ENCODE measurements around the gene OR51I2.

OR51I2 gene

GRCh38 chr11:5449023-5449422 is at the start of gene OR51I2:
TSS of gene OR51I2 (plus strand) at chr11:5449323. CDS start at chr11:5453489, 4,166 bp downstream.
- Histone ChIP-seq H3K27me3 (ENCODE audit: control insufficient read depth, low read length) (no peaks in the 10 kb centered on the region), H3K27ac (ENCODE audit: low read depth, low read length) (no peak within 1 kb of the TSS), H3K4me2 (ENCODE audit: low read length) (no peak within 1 kb of the TSS), H3K79me2 (ENCODE audit: control insufficient read depth, low read length) (no peaks in the 10 kb centered on the region), H3K36me3 (ENCODE audit: control insufficient read depth, low read length) (no peaks in the 10 kb centered on the region), H3K4me3 (ENCODE audit: low read length) (no peak within 1 kb of the TSS), H3K9me3 (ENCODE audit: control insufficient read depth, insufficient read depth, low read length) (no peaks in the 10 kb centered on the region), H4K20me1 (ENCODE audit: control insufficient read depth, insufficient read depth, low read depth, low read length) (no peaks in the 10 kb centered on the region), H3F3A (ENCODE audit: control insufficient read depth, insufficient read depth) (no peaks in the 10 kb centered on the region), H3K4me1 (ENCODE audit: control insufficient read depth, low read length) (no peaks in the 10 kb centered on the region), H3K9me2 (replicated peaks; ENCODE audit: control insufficient read depth, low read length) (no peaks in the 10 kb centered on the region)
- TF ChIP-seq EZH2phosphoT487 (IDR thresholded peaks at IDR 0.05; ENCODE audit: borderline replicate concordance, low read length), result no peak
- TF ChIP-seq CTCF (IDR thresholded peaks at IDR 0.05; ENCODE audit: low read depth, low read length, poor library complexity, severe bottlenecking), result no peak

GRCh38 chr11:5405173-5405572 is 44.0 kb upstream of the OR51I2 start:
- H3K9me2 ChIP-seq (replicated peaks; ENCODE audit: control insufficient read depth, low read length), result no peaks in the 10 kb centered on the region
- H3K79me2 ChIP-seq (ENCODE audit: control insufficient read depth, low read length), result no peaks in the 10 kb centered on the region
- no peaks in the 10 kb centered on the region for H3K4me1 ChIP-seq (ENCODE audit: control insufficient read depth, low read length)
- no peak overlapping the region for H3K4me3 ChIP-seq (ENCODE audit: low read length)
- no peaks in the 10 kb centered on the region for H3F3A ChIP-seq (ENCODE audit: control insufficient read depth, insufficient read depth)
- TF ChIP-seq EZH2phosphoT487 (IDR thresholded peaks at IDR 0.05; ENCODE audit: borderline replicate concordance, low read length) (no peak), CTCF (IDR thresholded peaks at IDR 0.05; ENCODE audit: low read depth, low read length, poor library complexity, severe bottlenecking) (no peak)
- H3K4me2 ChIP-seq (ENCODE audit: low read length), result no peak overlapping the region
- no peaks in the 10 kb centered on the region for H4K20me1 ChIP-seq (ENCODE audit: control insufficient read depth, insufficient read depth, low read depth, low read length)
- no peaks in the 10 kb centered on the region for H3K36me3 ChIP-seq (ENCODE audit: control insufficient read depth, low read length)
- peaks cover 3% of the 10 kb centered on the region; the same call in 1 of the 2 replicates for H3K9me3 ChIP-seq (ENCODE audit: control insufficient read depth, insufficient read depth, low read length)
- H3K27me3 ChIP-seq (ENCODE audit: control insufficient read depth, low read length), result no peaks in the 10 kb centered on the region
- H3K27ac ChIP-seq (ENCODE audit: low read depth, low read length), result no peak overlapping the region

GRCh38 chr11:5420993-5421392 is 28.1 kb upstream of the OR51I2 start:
- no peaks in the 10 kb centered on the region for H3K79me2 ChIP-seq (ENCODE audit: control insufficient read depth, low read length)
- H3K4me3 ChIP-seq (ENCODE audit: low read length), result no peak overlapping the region
- H3K4me2 ChIP-seq (ENCODE audit: low read length), result no peak overlapping the region
- no peaks in the 10 kb centered on the region for H3F3A ChIP-seq (ENCODE audit: control insufficient read depth, insufficient read depth)
- H3K9me2 ChIP-seq (replicated peaks; ENCODE audit: control insufficient read depth, low read length), result no peaks in the 10 kb centered on the region
- no peak overlapping the region for H3K27ac ChIP-seq (ENCODE audit: low read depth, low read length)
- H3K36me3 ChIP-seq (ENCODE audit: control insufficient read depth, low read length), result no peaks in the 10 kb centered on the region
- no peaks in the 10 kb centered on the region for H4K20me1 ChIP-seq (ENCODE audit: control insufficient read depth, insufficient read depth, low read depth, low read length)
- H3K9me3 ChIP-seq (ENCODE audit: control insufficient read depth, insufficient read depth, low read length), result no peaks in the 10 kb centered on the region
- TF ChIP-seq EZH2phosphoT487 (IDR thresholded peaks at IDR 0.05; ENCODE audit: borderline replicate concordance, low read length) (no peak), CTCF (IDR thresholded peaks at IDR 0.05; ENCODE audit: low read depth, low read length, poor library complexity, severe bottlenecking) (no peak)
- H3K27me3 ChIP-seq (ENCODE audit: control insufficient read depth, low read length), result no peaks in the 10 kb centered on the region
- H3K4me1 ChIP-seq (ENCODE audit: control insufficient read depth, low read length), result no peaks in the 10 kb centered on the region

Measured in DOHH2 (cell line).